Neural cell (in vitro differentiated cells): ENCODE measurements around the gene CD83. TPM values are rescaled to one million over a fixed set of nuclear protein-coding genes. Genes with fewer than 3 reads are reported as not detected.

Experiments
- H2AFZ ChIP-seq: fragments of 200-600, 300-800 bp; sonication (generic), shearing (Covaris generic); 2 replicates; pipeline ENCODE4 v1.6.0; 2014; ENCODE audit warnings: low read depth, mild to moderate bottlenecking, antibody characterized with exemption, low read length, moderate library complexity
- H3F3A ChIP-seq: fragments of 200-600 bp; shearing (Covaris generic); 2 replicates; pipeline ENCODE4 v1.6.1; 2016; ENCODE audit warnings: mild to moderate bottlenecking, moderate library complexity, mixed read lengths, antibody characterized with exemption, low read length; ENCODE audit not compliant: insufficient read depth, poor library complexity, severe bottlenecking
- H3K27ac ChIP-seq: fragments of 200-600, 300-800 bp; sonication (generic), shearing (Covaris generic); 2 replicates; pipeline ENCODE4 v1.5.1; 2014; ENCODE audit warnings: mild to moderate bottlenecking, low read length, moderate library complexity
- H3K27me3 ChIP-seq: fragments of 300-800, 200-600 bp; sonication (generic), shearing (Covaris generic); 2 replicates; pipeline ENCODE4 v1.6.0; 2014; ENCODE audit warnings: mild to moderate bottlenecking, low read depth, low read length, moderate library complexity; ENCODE audit not compliant: insufficient read depth
- H3K36me3 ChIP-seq: fragments of 300-800, 200-600 bp; sonication (generic), shearing (Covaris generic); 2 replicates; pipeline ENCODE4 v1.5.1; 2014; ENCODE audit warnings: mild to moderate bottlenecking, antibody characterized with exemption, low read length, moderate library complexity; ENCODE audit not compliant: insufficient read depth
- H3K4me2 ChIP-seq: fragments of 300-800, 200-600 bp; sonication (generic), shearing (Covaris generic); 2 replicates; pipeline ENCODE4 v1.6.0; 2014; ENCODE audit warnings: mild to moderate bottlenecking, low read length
- H3K4me3 ChIP-seq: fragments of 300-800, 200-600 bp; sonication (generic), shearing (Covaris generic); 2 replicates; pipeline ENCODE4 v1.5.1; 2014; ENCODE audit warnings: mild to moderate bottlenecking, low read length, moderate library complexity
- H3K79me2 ChIP-seq: fragments of 200-600 bp; shearing (Covaris generic); replicated peaks from 2 replicates; pipeline ENCODE4 v1.6.0; 2014; ENCODE audit warnings: mild to moderate bottlenecking, low read length, moderate library complexity; ENCODE audit not compliant: insufficient read depth
- H3K9ac ChIP-seq: fragments of 300-800, 200-600 bp; sonication (generic), shearing (Covaris generic); 2 replicates; pipeline ENCODE4 v1.6.1; 2016; ENCODE audit warnings: mild to moderate bottlenecking, low read length, mixed read lengths
- H3K9me2 ChIP-seq: fragments of 200-600 bp; shearing (Covaris generic); 2 replicates; pipeline ENCODE4 v1.6.1; 2016; ENCODE audit warnings: mild to moderate bottlenecking, low read length, mixed read lengths; ENCODE audit not compliant: insufficient read depth
- H3K9me3 ChIP-seq: fragments of 200-600, 300-800 bp; sonication (generic), shearing (Covaris generic); 2 replicates; pipeline ENCODE4 v1.6.1; 2016; ENCODE audit warnings: mild to moderate bottlenecking, mixed run types, low read length, moderate library complexity, mixed read lengths
- H4K20me1 ChIP-seq: fragments of 200-600 bp; shearing (Covaris generic); 2 replicates; pipeline ENCODE4 v1.6.1; 2016; ENCODE audit warnings: mild to moderate bottlenecking, mixed run types; ENCODE audit not compliant: insufficient read depth
- CTCF ChIP-seq: fragments of 450-650 bp; IDR thresholded peaks from 2 replicates; pipeline ENCODE4 v1.5.1; 2014; ENCODE audit warnings: antibody characterized with exemption, mild to moderate bottlenecking, moderate library complexity; ENCODE audit not compliant: poor library complexity, severe bottlenecking
- EP300 ChIP-seq: fragments of 450-650 bp; conservative IDR thresholded peaks from 2 replicates; pipeline ENCODE4 v1.6.1; 2014; ENCODE audit warnings: antibody characterized with exemption, mild to moderate bottlenecking, moderate library complexity; ENCODE audit not compliant: poor library complexity, severe bottlenecking
- EZH2 ChIP-seq: fragments of 200-600, 300-800 bp; shearing (Covaris generic), sonication (generic); IDR thresholded peaks from 2 replicates; pipeline ENCODE4 v1.6.1; 2014; ENCODE audit warnings: antibody characterized with exemption, low read length, borderline replicate concordance, mild to moderate bottlenecking; ENCODE audit not compliant: insufficient read depth, poor library complexity, severe bottlenecking
- MXI1 ChIP-seq: fragments of 450-650 bp; conservative IDR thresholded peaks from 2 replicates; pipeline ENCODE4 v1.6.1; 2014; ENCODE audit warnings: antibody characterized with exemption, mild to moderate bottlenecking; ENCODE audit not compliant: poor library complexity, severe bottlenecking
- POLR2AphosphoS5 ChIP-seq: IDR thresholded peaks from 2 replicates; pipeline ENCODE4 v1.6.1; 2012
- RAD21 ChIP-seq: fragments of 450-650 bp; conservative IDR thresholded peaks from 2 replicates; pipeline ENCODE4 v1.6.1; 2014; ENCODE audit warnings: antibody characterized with exemption, mild to moderate bottlenecking, moderate library complexity
- REST ChIP-seq: IDR thresholded peaks from 2 replicates; pipeline ENCODE4 v1.6.1; 2012; ENCODE audit warnings: borderline replicate concordance
- SMC3 ChIP-seq: fragments of 450-650 bp; conservative IDR thresholded peaks from 2 replicates; pipeline ENCODE4 v1.6.1; 2014; ENCODE audit warnings: antibody characterized with exemption, mild to moderate bottlenecking, moderate library complexity; ENCODE audit not compliant: poor library complexity
- TAF1 ChIP-seq: IDR thresholded peaks from 2 replicates; pipeline ENCODE4 v1.6.1; 2012; ENCODE audit warnings: low read depth
- polyA plus RNA-seq: library from polyadenylated mRNA; depleted of rRNA; stranded (reverse); fragments of >200 nt; gene quantifications from 2 replicates; pipeline ENCODE4 v1.2.3, GENCODE V29; 2014

CD83 gene
- polyA plus RNA-seq, 1 donor from 2014 or later, result 17.0 TPM

- no peaks in the 10 kb centered on the region for H3F3A ChIP-seq
- H3K4me3 ChIP-seq, result no peak overlapping the region
- H3K9ac ChIP-seq, result no peak overlapping the region
- H4K20me1 ChIP-seq, result no peaks in the 10 kb centered on the region
- peak overlapping the region; percentile 31 for H3K4me2 ChIP-seq
- H3K27ac ChIP-seq, result no peak overlapping the region
- peaks cover 7% of the 10 kb centered on the region for H3K9me3 ChIP-seq
- no peak overlapping the region for H2AFZ ChIP-seq
- no peaks in the 10 kb centered on the region for H3K79me2 ChIP-seq
- no peak for TF ChIP-seq RAD21
- peak; percentile 93 for TF ChIP-seq POLR2AphosphoS5
- no peak for TF ChIP-seq TAF1
- peak; percentile 97 for TF ChIP-seq EP300
- no peak for TF ChIP-seq EZH2
- no peak for TF ChIP-seq REST
- no peak for TF ChIP-seq CTCF
- no peaks in the 10 kb centered on the region for H3K27me3 ChIP-seq
- no peaks in the 10 kb centered on the region for H3K36me3 ChIP-seq
- H3K9me2 ChIP-seq, result no peaks in the 10 kb centered on the region
Measured at GRCh38 chr6:14166839-14167238, 49.3 kb downstream of the CD83 start.

GRCh38 chr6:14170128-14170527 lies 52.6 kb downstream of the CD83 start:
- Histone ChIP-seq H3K9me2 (no peaks in the 10 kb centered on the region), H2AFZ (no peak overlapping the region), H4K20me1 (no peaks in the 10 kb centered on the region), H3K4me3 (no peak overlapping the region), H3K9me3 (peaks cover 7% of the 10 kb centered on the region), H3K27me3 (no peaks in the 10 kb centered on the region), H3K27ac (no peak overlapping the region), H3K4me2 (no peak overlapping the region), H3K79me2 (no peaks in the 10 kb centered on the region), H3F3A (no peaks in the 10 kb centered on the region), H3K9ac (no peak overlapping the region), H3K36me3 (no peaks in the 10 kb centered on the region)
- TF ChIP-seq EP300 (no peak), REST (no peak), EZH2 (no peak), SMC3 (no peak), MXI1 (no peak), CTCF (no peak), RAD21 (no peak), POLR2AphosphoS5 (no peak), TAF1 (no peak)
